GM19372 (cell line): ENCODE measurements around the gene MACROD2.
"Not testable (repeated sequence)": the region's sequence is repeated elsewhere in the genome, so short reads cannot be mapped to it uniquely, and the experiment has no call there.

ENCODE experiments used
- ATAC-seq: cut with Tn5 transposase; IDR thresholded peaks from one replicate; pipeline ENCODE4 v1.9.1; 2021; ENCODE audit warnings: mild to moderate bottlenecking, low read depth, moderate library complexity; ENCODE audit not compliant: unreplicated experiment

MACROD2 gene

GRCh38 chr20:14235355-14235754, 240.0 kb downstream of the MACROD2 start:
- ATAC-seq = no peak

GRCh38 chr20:14245368-14245970, 250.2 kb downstream of the MACROD2 start:
- ATAC-seq = no peak

- no peak for ATAC-seq
Measured at GRCh38 chr20:14259689-14260088, 264.4 kb downstream of the MACROD2 start.

- no peak for ATAC-seq
Measured at GRCh38 chr20:14260367-14260766, 265.1 kb downstream of the MACROD2 start.

GRCh38 chr20:14264869-14265268, 269.6 kb downstream of the MACROD2 start:
- ATAC-seq = no peak

- no peak for ATAC-seq
Measured at GRCh38 chr20:14266246-14266645, 270.9 kb downstream of the MACROD2 start.

- not testable (repeated sequence) for ATAC-seq
Measured at GRCh38 chr20:14270751-14271150, 275.4 kb downstream of the MACROD2 start.

GRCh38 chr20:14282140-14282539, 286.8 kb downstream of the MACROD2 start:
- no peak for ATAC-seq

GRCh38 chr20:14284443-14284842, 289.1 kb downstream of the MACROD2 start:
- no peak for ATAC-seq

- no peak for ATAC-seq
Measured at GRCh38 chr20:14288341-14289330, 293.3 kb downstream of the MACROD2 start.

GRCh38 chr20:14291502-14291901, 296.2 kb downstream of the MACROD2 start:
- ATAC-seq = no peak

GRCh38 chr20:14295238-14295637, 299.9 kb downstream of the MACROD2 start:
- peak; percentile 70 for ATAC-seq

GRCh38 chr20:14295770-14296309, 300.5 kb downstream of the MACROD2 start:
- no peak for ATAC-seq

GRCh38 chr20:14299831-14300230, 304.5 kb downstream of the MACROD2 start:
- ATAC-seq = no peak

GRCh38 chr20:14303106-14303505, 307.8 kb downstream of the MACROD2 start:
- ATAC-seq = no peak

- ATAC-seq = no peak
Measured at GRCh38 chr20:14303651-14304050, 308.3 kb downstream of the MACROD2 start.

- ATAC-seq = no peak
Measured at GRCh38 chr20:14304472-14304871, 309.2 kb downstream of the MACROD2 start.

GRCh38 chr20:14307956-14308355, 312.6 kb downstream of the MACROD2 start:
- ATAC-seq = no peak

- ATAC-seq = no peak
Measured at GRCh38 chr20:14310977-14311627, 315.8 kb downstream of the MACROD2 start.

- ATAC-seq = no peak
Measured at GRCh38 chr20:14312001-14312400, 316.7 kb downstream of the MACROD2 start.
